OCI-LY1 (cell line): ENCODE data around the gene KIF13A.

Source experiments
- EZH2 ChIP-seq: fragments of 200-600 bp; sonication (generic), shearing (Covaris generic); IDR thresholded peaks from 2 replicates; pipeline ENCODE4 v1.8.0; 2017; ENCODE audit warnings: borderline replicate concordance, mixed run types, mild to moderate bottlenecking, antibody characterized with exemption, low read length, moderate library complexity, mixed read lengths
- TF ChIP-seq, protein P1 (sequence below): fragments of 200-600 bp; sonication (generic), shearing (Covaris generic); IDR thresholded peaks from 2 replicates; pipeline ENCODE4 v1.5.1; 2017; ENCODE audit warnings: mild to moderate bottlenecking, antibody characterized with exemption, low read length, moderate library complexity, mixed read lengths

DNA sequence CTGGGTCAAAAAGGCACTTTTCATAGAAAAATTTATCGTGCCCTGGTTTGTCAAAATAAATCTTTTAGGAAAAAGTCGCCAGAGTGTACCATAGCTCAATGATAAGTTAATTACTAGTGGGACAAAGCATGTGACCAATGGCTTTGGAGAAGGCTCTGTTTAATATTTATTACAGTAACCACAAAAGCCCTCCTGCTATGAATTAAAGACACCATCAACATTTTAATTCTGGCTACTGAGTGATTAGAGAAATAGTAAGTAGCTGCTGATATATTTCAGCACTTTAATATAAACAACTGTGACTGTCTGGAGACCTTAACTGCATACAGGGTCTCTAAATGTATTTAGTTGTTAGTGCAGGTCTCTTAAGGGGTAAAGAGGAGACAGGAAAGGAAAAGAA is 38.3 kb downstream of the KIF13A start:
- TF ChIP-seq, protein P1, sequence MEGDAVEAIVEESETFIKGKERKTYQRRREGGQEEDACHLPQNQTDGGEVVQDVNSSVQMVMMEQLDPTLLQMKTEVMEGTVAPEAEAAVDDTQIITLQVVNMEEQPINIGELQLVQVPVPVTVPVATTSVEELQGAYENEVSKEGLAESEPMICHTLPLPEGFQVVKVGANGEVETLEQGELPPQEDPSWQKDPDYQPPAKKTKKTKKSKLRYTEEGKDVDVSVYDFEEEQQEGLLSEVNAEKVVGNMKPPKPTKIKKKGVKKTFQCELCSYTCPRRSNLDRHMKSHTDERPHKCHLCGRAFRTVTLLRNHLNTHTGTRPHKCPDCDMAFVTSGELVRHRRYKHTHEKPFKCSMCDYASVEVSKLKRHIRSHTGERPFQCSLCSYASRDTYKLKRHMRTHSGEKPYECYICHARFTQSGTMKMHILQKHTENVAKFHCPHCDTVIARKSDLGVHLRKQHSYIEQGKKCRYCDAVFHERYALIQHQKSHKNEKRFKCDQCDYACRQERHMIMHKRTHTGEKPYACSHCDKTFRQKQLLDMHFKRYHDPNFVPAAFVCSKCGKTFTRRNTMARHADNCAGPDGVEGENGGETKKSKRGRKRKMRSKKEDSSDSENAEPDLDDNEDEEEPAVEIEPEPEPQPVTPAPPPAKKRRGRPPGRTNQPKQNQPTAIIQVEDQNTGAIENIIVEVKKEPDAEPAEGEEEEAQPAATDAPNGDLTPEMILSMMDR, result no peak
- no peak for TF ChIP-seq EZH2
